Measurements from ENCODE around the gene CD247.

The CD247 gene

GRCh38 chr1:167441222-167441621, 77.1 kb downstream of the CD247 start:
- no peak overlapping the region for H3K4me3 ChIP-seq (ENCODE audit: low read depth, low read length)
- H3K4me1 ChIP-seq (ENCODE audit: control insufficient read depth, insufficient read depth, low read length), result no peaks in the 10 kb centered on the region
- TF ChIP-seq ZNF394 (tag by site-specific recombination; IDR thresholded peaks at IDR 0.05; ENCODE audit: borderline replicate concordance) (no peak), ZNF513 (tag by site-specific recombination; IDR thresholded peaks at IDR 0.05) (no peak), ZNF324 (tag by site-specific recombination; IDR thresholded peaks at IDR 0.05) (no peak), ZNF654 (tag by site-specific recombination; IDR thresholded peaks at IDR 0.05; ENCODE audit: low read depth) (no peak), ZSCAN4 (tag by site-specific recombination; IDR thresholded peaks at IDR 0.05) (no peak), GFI1B (tag by site-specific recombination; IDR thresholded peaks at IDR 0.05) (no peak), ZNF501 (tag by site-specific recombination; IDR thresholded peaks at IDR 0.05) (no peak)
- ChIA-PET POLR2A (no interaction called here), CTCF (interaction anchor here (0.6 to 5.6 kb wide), 14 partner anchors 12 to 448 kb away, joined by 3 to 41 read pairs (median 5); no protein-coding TSS in a partner anchor)
- no peaks in the 10 kb centered on the region for H3K9me3 ChIP-seq (ENCODE audit: control insufficient read depth, insufficient read depth, low read depth, low read length)
- no peaks in the 10 kb centered on the region for H3K36me3 ChIP-seq (ENCODE audit: control insufficient read depth in 2 of 2, insufficient read depth in 1 of 2, low read length in 2 of 2)
- H3K27ac ChIP-seq (ENCODE audit: extremely low read depth, low read depth, low read length), result no peak overlapping the region

GRCh38 chr1:167440776-167441175, 77.6 kb downstream of the CD247 start:
- Histone ChIP-seq H3K27ac (ENCODE audit: extremely low read depth, low read depth, low read length) (no peak overlapping the region), H3K36me3 (ENCODE audit: control insufficient read depth in 2 of 2, insufficient read depth in 1 of 2, low read length in 2 of 2) (no peaks in the 10 kb centered on the region), H3K9me3 (ENCODE audit: control insufficient read depth, insufficient read depth, low read depth, low read length) (no peaks in the 10 kb centered on the region), H3K4me1 (ENCODE audit: control insufficient read depth, insufficient read depth, low read length) (no peaks in the 10 kb centered on the region), H3K4me3 (ENCODE audit: low read depth, low read length) (no peak overlapping the region)
- TF ChIP-seq ZNF571 (tag by site-specific recombination; IDR thresholded peaks at IDR 0.05), result no peak
- no peak for TF ChIP-seq ZSCAN30 (tag by site-specific recombination; IDR thresholded peaks at IDR 0.05)
- TF ChIP-seq ZSCAN16 (tag by site-specific recombination; IDR thresholded peaks at IDR 0.05), result no peak
- no peak for TF ChIP-seq ZBTB20 (tag by site-specific recombination; IDR thresholded peaks at IDR 0.05)
- no peak for TF ChIP-seq ZNF175 (tag by site-specific recombination; IDR thresholded peaks at IDR 0.05)
- no peak for TF ChIP-seq ZBTB48 (tag by site-specific recombination; IDR thresholded peaks at IDR 0.05)
- no peak for TF ChIP-seq ZNF140 (tag by site-specific recombination; IDR thresholded peaks at IDR 0.05)
- no peak for TF ChIP-seq CTCF (tag by site-specific recombination; IDR thresholded peaks at IDR 0.05)
- ChIA-PET CTCF (interaction anchor here (0.9 to 5.6 kb wide), 9 partner anchors 13 to 382 kb away, joined by 3 to 41 read pairs (median 5); no protein-coding TSS in a partner anchor), POLR2A (no interaction called here)

GRCh38 chr1:167440345-167440744, 78.0 kb downstream of the CD247 start:
- H3K4me1 ChIP-seq (ENCODE audit: control insufficient read depth, insufficient read depth, low read length), result no peaks in the 10 kb centered on the region
- ChIA-PET CTCF (interaction anchor here (1.3 to 5.6 kb wide), 6 partner anchors 13 to 381 kb away, joined by 3 to 41 read pairs (median 6); no protein-coding TSS in a partner anchor), POLR2A (no interaction called here)
- H3K36me3 ChIP-seq (ENCODE audit: control insufficient read depth in 2 of 2, insufficient read depth in 1 of 2, low read length in 2 of 2), result no peaks in the 10 kb centered on the region
- no peak overlapping the region for H3K4me3 ChIP-seq (ENCODE audit: low read depth, low read length)
- no peaks in the 10 kb centered on the region for H3K9me3 ChIP-seq (ENCODE audit: control insufficient read depth, insufficient read depth, low read depth, low read length)
- H3K27ac ChIP-seq (ENCODE audit: extremely low read depth, low read depth, low read length), result no peak overlapping the region
- TF ChIP-seq ZBTB49 (tag by site-specific recombination; IDR thresholded peaks at IDR 0.05; ENCODE audit: low read depth), result no peak
- no peak for TF ChIP-seq GFI1B (tag by site-specific recombination; IDR thresholded peaks at IDR 0.05)
- no peak for TF ChIP-seq ZNF521 (tag by site-specific recombination; IDR thresholded peaks at IDR 0.05)
- TF ChIP-seq ZNF677 (tag by site-specific recombination; IDR thresholded peaks at IDR 0.05), result no peak
- TF ChIP-seq ZNF596 (tag by site-specific recombination; IDR thresholded peaks at IDR 0.05), result no peak
- TF ChIP-seq ZNF239 (tag by site-specific recombination; IDR thresholded peaks at IDR 0.05), result no peak
- no peak for TF ChIP-seq PRDM10 (tag by site-specific recombination; IDR thresholded peaks at IDR 0.05)
